ENCODE measurements around the gene BAZ1A. TPM values are rescaled to one million over a fixed set of nuclear protein-coding genes. Genes with fewer than 3 reads are reported as not detected.

BAZ1A gene
- total RNA-seq, 1 experiment from 2014 or later: 17.8 TPM

GRCh38 chr14:34888186-34888585, 13.0 kb upstream of the BAZ1A start:
- Histone ChIP-seq H3K14ac (ENCODE audit: insufficient read depth, low read length) (no peak overlapping the region), H2BK15ac (ENCODE audit: low read depth, low read length) (no peak overlapping the region), H2AFZ (ENCODE audit: low read length) (no peak overlapping the region), H4K20me1 (ENCODE audit: control insufficient read depth, insufficient read depth, insufficient read length) (no peaks in the 10 kb centered on the region), H2BK20ac (ENCODE audit: low read depth, low read length, poor library complexity, severe bottlenecking) (no peak overlapping the region), H3K23me2 (ENCODE audit: insufficient read length, low read depth, low read length, poor library complexity, severe bottlenecking) (no peaks in the 10 kb centered on the region), H4K91ac (ENCODE audit: insufficient read length, low read depth, low read length) (no peak overlapping the region), H3K9ac (ENCODE audit: extremely low read depth, insufficient read length, low read length) (no peak overlapping the region), H3T11ph (ENCODE audit: low read length) (no peak overlapping the region), H2BK5ac (ENCODE audit: insufficient read length, low read length) (no peak overlapping the region), H3K9me3 (ENCODE audit: control insufficient read depth, low read depth, low read length) (no peaks in the 10 kb centered on the region), H3K79me1 (ENCODE audit: insufficient read depth, low read depth, low read length, poor library complexity, severe bottlenecking) (no peaks in the 10 kb centered on the region), H3K56ac (ENCODE audit: insufficient read length, low read depth, low read length) (no peak overlapping the region), H3K4ac (ENCODE audit: low read depth, low read length) (no peak overlapping the region), H3K23ac (ENCODE audit: insufficient read length, low read depth, low read length) (no peak overlapping the region), H4K8ac (replicated peaks; ENCODE audit: insufficient read length, low read depth, low read length) (no peak overlapping the region), H3K27me3 (ENCODE audit: insufficient read depth, low read length) (no peaks in the 10 kb centered on the region), H3K4me1 (ENCODE audit: insufficient read depth, low read length) (no peaks in the 10 kb centered on the region; the same call in 1 of the 2 replicates), H3K79me2 (ENCODE audit: insufficient read depth, low read length) (no peaks in the 10 kb centered on the region), H3K27ac (ENCODE audit: insufficient read length, low read depth, low read length) (no peak overlapping the region), H3K4me2 (ENCODE audit: insufficient read depth, insufficient read length, low read length) (no peak overlapping the region), H2BK12ac (ENCODE audit: insufficient read length, low read depth, low read length) (no peak overlapping the region), H4K5ac (ENCODE audit: insufficient read length, low read depth, low read length) (no peak overlapping the region), H2AK5ac (ENCODE audit: insufficient read length, low read length) (no peak overlapping the region), H3K18ac (ENCODE audit: insufficient read length, low read depth, low read length) (no peak overlapping the region), H2BK120ac (ENCODE audit: low read depth, low read length, poor library complexity, severe bottlenecking) (no peak overlapping the region)
- H3K9me3 Mint-ChIP-seq: no peaks in the 10 kb centered on the region
- no peak for TF ChIP-seq CTCF (conservative IDR thresholded peaks at IDR 0.05)
- no peaks in the 10 kb centered on the region for H3K4me1 Mint-ChIP-seq
- no peaks in the 10 kb centered on the region for H3K27me3 Mint-ChIP-seq (ENCODE audit: low read depth)
- DNase-seq: no peak
- H3K36me3 Mint-ChIP-seq (ENCODE audit: insufficient read depth in 1 of 3, low read depth in 3 of 3): no peaks in the 10 kb centered on the region
- 100% methylated on average over 1 of the region's 2 CpGs for WGBS (ENCODE audit: extremely low coverage, insufficient read length, low lambda C conversion rate)
- H3K27ac Mint-ChIP-seq: no peak overlapping the region
- H3K4me3 Mint-ChIP-seq: no peak overlapping the region
